ENCODE results near the gene TNFRSF9.

GRCh38 chr1:7940745-7941436 is at the start of gene TNFRSF9:
- TF ChIP-seq CTCF (IDR thresholded peaks at IDR 0.05) (no peak), POLR2A (IDR thresholded peaks at IDR 0.05; ENCODE audit: low read depth) (no peak), POLR2AphosphoS5 (IDR thresholded peaks at IDR 0.05) (no peak), EP300 (IDR thresholded peaks at IDR 0.05) (no peak)
